Uterus (tissue), 2 donors: ENCODE measurements around the gene SLC6A4.

ENCODE experiments used
- CTCF ChIP-seq, 4 experiments: fragments of 200-600 bp in 2 of 4; fragments of 450-650 bp in 2 of 4; sonication (generic) in 2 of 4; IDR thresholded peaks; one replicate each; pipeline ENCODE4 v1.5.1; 2016 to 2019; ENCODE audit warnings: antibody characterized with exemption in 4 of 4, mild to moderate bottlenecking in 2 of 4, moderate library complexity in 1 of 4
- POLR2A ChIP-seq, 2 donors: fragments of 450-650 bp; IDR thresholded peaks; one replicate each; pipeline ENCODE4 v1.6.1; 2016; ENCODE audit warnings: antibody characterized with exemption in 2 of 2, mild to moderate bottlenecking in 1 of 2, moderate library complexity in 1 of 2

GRCh38 chr17:30267625-30268024 is 32.1 kb upstream of the SLC6A4 start:
- TF ChIP-seq CTCF (IDR thresholded peaks at IDR 0.05), result no peak
- TF ChIP-seq POLR2A (IDR thresholded peaks at IDR 0.05), result no peak
